Keratinocyte (primary cell): Measurements from ENCODE around the gene KRT84. TPM values are rescaled to one million over a fixed set of nuclear protein-coding genes. Genes with fewer than 3 reads are reported as not detected.

Source experiments
- DNase-seq: peaks from one replicate; pipeline ENCODE4 v3.0.0-alpha.2; 2011; ENCODE audit warnings: low read depth, missing footprints, low spot score
- FAIRE-seq: peaks from 2 replicates; lab custom pipeline; 2011; peaks lifted over from hg19 to GRCh38; lab: Jason Lieb, UNC
- H2AFZ ChIP-seq: 2 replicates; pipeline ENCODE4 v1.6.0; 2012; ENCODE audit warnings: low read length, control low read depth, inconsistent platforms; ENCODE audit not compliant: control insufficient read depth
- H3K27ac ChIP-seq: 2 replicates; pipeline ENCODE4 v1.5.1; 2011; ENCODE audit warnings: low read length; ENCODE audit not compliant: control insufficient read depth, insufficient read depth
- H3K27me3 ChIP-seq: 3 replicates; pipeline ENCODE4 v1.6.0; 2011; ENCODE audit warnings: low read length; ENCODE audit not compliant: control insufficient read depth, insufficient read depth; ENCODE audit errors: extremely low read depth
- H3K36me3 ChIP-seq, 2 experiments: 2 replicates in 1 of 2; 3 replicates in 1 of 2; pipeline ENCODE4 v1.5.1; 2011; ENCODE audit warnings: low read length in 2 of 2, mild to moderate bottlenecking in 1 of 2; ENCODE audit not compliant: control insufficient read depth in 2 of 2, insufficient read depth in 2 of 2; ENCODE audit errors: extremely low read depth in 1 of 2
- H3K4me1 ChIP-seq: 3 replicates; pipeline ENCODE4 v1.5.1; 2011; ENCODE audit warnings: low read length; ENCODE audit not compliant: control insufficient read depth, insufficient read depth; ENCODE audit errors: extremely low read depth
- H3K4me2 ChIP-seq: 3 replicates; pipeline ENCODE4 v1.6.0; 2011; ENCODE audit warnings: low read depth, low read length; ENCODE audit not compliant: control insufficient read depth, insufficient read depth; ENCODE audit errors: extremely low read depth
- H3K4me3 ChIP-seq, 3 experiments: fragments of 200-600 bp in 1 of 3; sonication (generic) in 1 of 3; 2 replicates in 2 of 3; 3 replicates in 1 of 3; pipeline ENCODE4 v1.5.1; 2011 to 2016; ENCODE audit warnings: low read length in 3 of 3, mild to moderate bottlenecking in 3 of 3, control low read depth in 2 of 3, inconsistent platforms in 1 of 3, low read depth in 1 of 3, mixed read lengths in 1 of 3, mixed run types in 1 of 3, moderate library complexity in 1 of 3; ENCODE audit not compliant: control insufficient read depth in 2 of 3, insufficient read depth in 2 of 3; ENCODE audit errors: extremely low read depth in 1 of 3
- H3K79me2 ChIP-seq: 2 replicates; pipeline ENCODE4 v1.6.0; 2012; ENCODE audit warnings: low read length; ENCODE audit not compliant: control insufficient read depth, insufficient read depth
- H3K9ac ChIP-seq: 3 replicates; pipeline ENCODE4 v1.6.0; 2011; ENCODE audit warnings: low read length; ENCODE audit not compliant: control insufficient read depth, insufficient read depth; ENCODE audit errors: extremely low read depth
- H3K9me1 ChIP-seq: 3 replicates; pipeline ENCODE4 v1.6.0; 2011; ENCODE audit warnings: low read length; ENCODE audit not compliant: control insufficient read depth, insufficient read depth; ENCODE audit errors: extremely low read depth
- H3K9me3 ChIP-seq: 2 replicates; pipeline ENCODE4 v1.5.1; 2012; ENCODE audit warnings: low read depth, low read length; ENCODE audit not compliant: control insufficient read depth
- H4K20me1 ChIP-seq: 3 replicates; pipeline ENCODE4 v1.6.0; 2011; ENCODE audit warnings: low read length; ENCODE audit not compliant: control insufficient read depth, insufficient read depth; ENCODE audit errors: extremely low read depth
- EZH2 ChIP-seq: IDR thresholded peaks from one replicate; pipeline ENCODE4 v1.6.1; 2012; ENCODE audit warnings: inconsistent platforms, mild to moderate bottlenecking, low read length, moderate library complexity
- dilution Hi-C: fragments of 300-500 bp; cut with MboI; formaldehyde crosslinking; loops from one replicate; pipeline ENCODE4 v1.7.0; 2020; ENCODE audit warnings: low sequenced_read_pairs; ENCODE audit not compliant: extremely low pct_ligation_motif_present
- polyA plus RNA-seq, 5 experiments: library from polyadenylated mRNA; depleted of rRNA in 3 of 5; stranded (reverse) in 3 of 5; stranded (forward) in 1 of 5; unstranded in 1 of 5; fragments of >200 nt; gene quantifications; 1 replicate in 1 of 5; 2 replicates in 3 of 5; 3 replicates in 1 of 5; pipeline versions ENCODE4 v1.2.1 to v1.2.3, GENCODE V29; 2011 to 2012; ENCODE audit warnings: missing spikeins in 2 of 5, low read depth in 1 of 5, low replicate concordance in 1 of 5
- TF ChIP-seq, protein P1 (sequence below), 3 experiments: IDR thresholded peaks in 1 of 3; conservative IDR thresholded peaks in 1 of 3; optimal IDR thresholded peaks in 1 of 3; 2 replicates in 2 of 3; 3 replicates in 1 of 3; pipeline versions ENCODE3 to v1.5.1; 2011; ENCODE audit warnings: low read length in 3 of 3, mild to moderate bottlenecking in 3 of 3, moderate library complexity in 2 of 3, control low read depth in 1 of 3, inconsistent platforms in 1 of 3; ENCODE audit not compliant: insufficient read depth in 2 of 3; ENCODE audit errors: extremely low read depth in 1 of 3

KRT84 gene
- polyA plus RNA-seq, 1 donor (not counting 4 experiments of a cell fraction or from before 2014, with no cell fraction given), result 0.10 TPM

GRCh38 chr12:52395761-52396434 lies 10.4 kb upstream of the KRT84 start:
- no peak overlapping the region for H3K4me2 ChIP-seq
- peaks cover 22% of the 10 kb centered on the region for H3K4me1 ChIP-seq
- no peaks in the 10 kb centered on the region for H4K20me1 ChIP-seq
- no peak overlapping the region for H2AFZ ChIP-seq
- H3K36me3 ChIP-seq, result no peaks in the 10 kb centered on the region
- no peaks in the 10 kb centered on the region for H3K9me1 ChIP-seq
- no peaks in the 10 kb centered on the region for H3K9me3 ChIP-seq
- DNase-seq (no peak), FAIRE-seq (peak; percentile 17)
- no peaks in the 10 kb centered on the region for H3K79me2 ChIP-seq
- dilution Hi-C loops, result no loop called here
- H3K9ac ChIP-seq, result no peak overlapping the region
- TF ChIP-seq, protein P1, sequence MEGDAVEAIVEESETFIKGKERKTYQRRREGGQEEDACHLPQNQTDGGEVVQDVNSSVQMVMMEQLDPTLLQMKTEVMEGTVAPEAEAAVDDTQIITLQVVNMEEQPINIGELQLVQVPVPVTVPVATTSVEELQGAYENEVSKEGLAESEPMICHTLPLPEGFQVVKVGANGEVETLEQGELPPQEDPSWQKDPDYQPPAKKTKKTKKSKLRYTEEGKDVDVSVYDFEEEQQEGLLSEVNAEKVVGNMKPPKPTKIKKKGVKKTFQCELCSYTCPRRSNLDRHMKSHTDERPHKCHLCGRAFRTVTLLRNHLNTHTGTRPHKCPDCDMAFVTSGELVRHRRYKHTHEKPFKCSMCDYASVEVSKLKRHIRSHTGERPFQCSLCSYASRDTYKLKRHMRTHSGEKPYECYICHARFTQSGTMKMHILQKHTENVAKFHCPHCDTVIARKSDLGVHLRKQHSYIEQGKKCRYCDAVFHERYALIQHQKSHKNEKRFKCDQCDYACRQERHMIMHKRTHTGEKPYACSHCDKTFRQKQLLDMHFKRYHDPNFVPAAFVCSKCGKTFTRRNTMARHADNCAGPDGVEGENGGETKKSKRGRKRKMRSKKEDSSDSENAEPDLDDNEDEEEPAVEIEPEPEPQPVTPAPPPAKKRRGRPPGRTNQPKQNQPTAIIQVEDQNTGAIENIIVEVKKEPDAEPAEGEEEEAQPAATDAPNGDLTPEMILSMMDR (optimal IDR thresholded peaks at IDR 0.05 in 1 of 3, IDR thresholded peaks at IDR 0.05 in 1 of 3, conservative IDR thresholded peaks at IDR 0.05 in 1 of 3; ENCODE audit: extremely low read depth in 1 of 3, insufficient read depth in 2 of 3, low read length in 3 of 3), result peak; percentile 65 to 72 (median 65)
- TF ChIP-seq EZH2, result no peak
- no peak overlapping the region for H3K27ac ChIP-seq
- H3K27me3 ChIP-seq, result no peaks in the 10 kb centered on the region
- H3K4me3 ChIP-seq, result no peak overlapping the region

DNA sequence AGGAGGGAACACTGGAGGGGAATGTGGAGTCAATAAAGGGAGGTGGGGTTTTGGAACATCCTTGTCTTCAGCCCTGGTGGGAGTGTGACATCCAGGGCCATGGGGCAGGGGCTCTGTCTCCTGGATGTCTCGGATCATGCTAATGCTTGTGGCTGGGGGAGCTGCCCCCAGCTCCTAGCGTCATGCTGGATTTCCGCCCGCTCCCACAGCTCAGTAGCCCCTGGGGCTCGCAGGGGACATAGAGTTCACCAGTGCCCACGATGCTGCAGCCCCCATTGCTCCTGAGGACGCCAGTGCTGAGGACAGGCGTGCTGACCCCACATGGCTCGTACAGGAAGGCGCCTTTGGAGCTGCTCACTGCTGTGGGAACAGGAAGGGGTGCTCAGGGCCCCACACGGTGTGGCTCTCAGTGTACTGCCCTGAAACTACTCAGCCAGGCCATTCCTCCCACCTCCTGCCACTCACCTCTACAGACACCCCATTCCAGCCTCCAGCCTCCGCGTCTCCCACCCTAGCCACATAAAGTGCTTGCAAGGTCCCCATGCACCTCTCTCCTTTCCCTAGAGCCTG lies 9.5 kb upstream of the KRT84 start:
- DNase-seq (no peak), FAIRE-seq (no peak)
- Histone ChIP-seq H3K4me1 (peaks cover 32% of the 10 kb centered on the region), H3K4me2 (no peak overlapping the region), H4K20me1 (no peaks in the 10 kb centered on the region), H3K9me1 (no peaks in the 10 kb centered on the region), H3K4me3 (no peak overlapping the region), H3K27me3 (no peaks in the 10 kb centered on the region), H3K36me3 (no peaks in the 10 kb centered on the region), H3K9ac (no peak overlapping the region), H3K79me2 (no peaks in the 10 kb centered on the region), H3K27ac (no peak overlapping the region), H3K9me3 (no peaks in the 10 kb centered on the region), H2AFZ (no peak overlapping the region)
- dilution Hi-C loops, result no loop called here
- no peak for TF ChIP-seq EZH2
- TF ChIP-seq, protein P1 (optimal IDR thresholded peaks at IDR 0.05 in 1 of 3, IDR thresholded peaks at IDR 0.05 in 1 of 3, conservative IDR thresholded peaks at IDR 0.05 in 1 of 3; ENCODE audit: extremely low read depth in 1 of 3, insufficient read depth in 2 of 3, low read length in 3 of 3), result no peak
